Activated naive CD4-positive, alpha-beta T cell treated with Interleukin-2 at 50 U/mL for 16 hours (primary cell): Measurements from ENCODE around the gene NME7.

Source experiments
- DNase-seq: peaks from one replicate; pipeline ENCODE4 v3.0.0-alpha.2; 2020

Gene NME7

DNA sequence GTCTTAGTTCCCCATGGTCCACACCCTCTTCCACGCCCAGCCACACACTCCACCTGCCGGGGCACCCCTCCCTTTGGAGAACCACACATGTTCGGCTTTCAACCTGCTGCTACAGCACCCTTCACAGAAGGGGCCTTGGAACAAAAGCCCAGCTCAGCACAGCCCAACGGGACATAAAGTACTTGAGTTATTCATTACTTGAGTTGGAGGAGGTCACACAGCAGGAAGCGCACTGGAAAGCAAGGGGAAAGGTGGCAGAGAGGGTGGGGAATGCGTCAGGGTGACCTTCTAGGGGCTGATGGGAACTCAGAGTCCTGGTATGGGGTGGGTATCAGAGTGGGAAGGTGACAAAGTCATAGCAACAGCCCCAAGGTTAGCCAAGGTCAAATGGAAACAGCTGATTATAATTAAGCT is 264.1 kb downstream of the NME7 start:
- DNase-seq = no peak

DNA sequence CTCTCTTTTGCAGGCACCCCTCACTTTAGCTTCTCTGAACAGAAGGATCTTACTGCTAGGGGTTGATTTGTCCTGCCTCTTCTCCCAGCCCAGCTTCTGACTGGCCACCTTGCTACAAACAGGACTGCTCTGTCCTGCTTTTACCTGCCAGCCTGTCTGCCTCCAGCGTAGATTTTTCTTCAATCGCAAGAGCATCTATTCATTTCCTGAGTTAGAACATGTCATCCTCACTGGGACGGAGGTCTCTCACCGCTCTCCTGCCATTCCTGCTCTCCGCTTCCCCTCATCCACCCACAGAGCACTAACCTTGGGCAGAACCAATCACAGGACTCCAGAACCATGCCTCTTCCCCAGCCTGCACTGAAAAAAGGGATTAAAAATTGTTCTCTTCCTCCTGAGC is 264.6 kb downstream of the NME7 start:
- no peak for DNase-seq

DNA sequence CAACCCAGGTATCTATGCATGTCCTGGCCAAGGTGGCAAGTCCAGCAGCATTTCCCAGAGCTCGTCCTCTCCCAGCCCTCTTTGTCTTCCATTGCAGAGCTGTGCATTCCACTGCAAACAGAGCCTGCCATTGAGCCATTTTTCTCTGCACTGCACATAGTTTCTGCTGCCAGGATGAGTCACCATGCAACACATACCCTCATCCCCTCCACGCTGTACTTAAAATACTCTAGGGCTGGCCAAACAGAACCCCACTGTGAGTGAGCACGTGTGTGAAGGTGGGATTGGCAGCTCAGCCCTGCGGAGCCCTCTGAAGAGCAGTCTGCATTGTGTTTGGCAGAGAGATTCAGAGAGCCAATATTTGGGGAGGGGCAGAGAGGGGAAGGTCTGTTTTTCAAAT is 265.0 kb downstream of the NME7 start:
- no peak for DNase-seq

DNA sequence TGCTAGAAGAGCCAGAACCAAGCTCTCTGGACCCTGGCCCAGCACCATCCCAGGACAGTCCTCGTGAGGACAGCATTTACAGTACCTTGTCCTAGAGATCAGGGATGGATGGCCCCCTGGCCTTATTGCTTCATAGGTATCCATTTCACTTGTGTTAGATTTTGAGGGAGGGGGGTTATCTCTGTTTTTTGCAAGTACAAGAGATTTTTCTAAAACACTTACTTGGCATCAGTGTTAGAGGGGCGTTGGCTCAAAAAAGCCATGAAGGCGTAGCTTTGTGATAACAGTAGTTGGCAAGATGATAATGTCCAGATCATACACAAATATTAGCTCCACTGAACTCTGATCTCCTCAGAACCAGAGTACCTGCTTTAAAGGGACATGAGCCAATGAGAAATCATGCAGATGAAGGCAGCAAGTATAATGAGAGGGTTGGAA is 266.9 kb downstream of the NME7 start:
- DNase-seq = no peak

DNA sequence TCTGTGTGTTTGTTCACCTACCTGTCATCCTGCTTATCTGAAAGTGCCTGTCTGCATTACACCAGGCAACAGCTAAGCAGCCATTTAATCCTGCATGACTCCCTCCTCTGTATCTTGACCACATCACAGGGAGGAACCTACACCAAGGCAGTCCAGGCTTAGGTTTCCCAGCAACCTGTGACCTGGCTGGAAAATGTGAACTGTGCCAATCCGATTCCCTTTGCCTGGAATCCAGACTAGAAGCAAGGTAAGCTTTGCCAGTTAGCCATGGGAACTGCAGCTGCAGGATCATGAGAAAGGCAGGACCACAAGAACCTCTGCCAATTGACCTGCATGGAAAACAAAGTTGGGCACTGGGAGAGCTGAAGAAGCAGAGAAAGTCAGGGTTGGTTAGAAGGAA is 267.4 kb downstream of the NME7 start:
- no peak for DNase-seq

DNA sequence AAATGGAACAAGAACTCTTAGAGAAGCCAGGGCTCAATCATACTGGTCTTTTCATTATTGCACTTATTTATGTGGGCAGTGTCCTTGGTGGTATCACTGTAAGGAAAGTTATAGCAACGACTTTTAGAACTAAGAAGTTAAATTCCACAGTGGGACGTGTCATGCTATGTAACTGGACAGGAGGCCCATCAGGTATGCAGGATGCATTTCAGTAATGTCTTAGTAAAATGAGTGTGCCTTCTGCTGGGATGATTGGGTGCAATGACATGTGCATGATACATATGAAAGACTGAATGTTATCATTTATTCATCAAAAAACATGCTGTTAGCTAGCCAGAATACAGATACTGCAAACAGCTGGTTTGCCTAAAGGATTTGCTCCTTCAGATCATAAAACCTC is 268.0 kb downstream of the NME7 start:
- no peak for DNase-seq

DNA sequence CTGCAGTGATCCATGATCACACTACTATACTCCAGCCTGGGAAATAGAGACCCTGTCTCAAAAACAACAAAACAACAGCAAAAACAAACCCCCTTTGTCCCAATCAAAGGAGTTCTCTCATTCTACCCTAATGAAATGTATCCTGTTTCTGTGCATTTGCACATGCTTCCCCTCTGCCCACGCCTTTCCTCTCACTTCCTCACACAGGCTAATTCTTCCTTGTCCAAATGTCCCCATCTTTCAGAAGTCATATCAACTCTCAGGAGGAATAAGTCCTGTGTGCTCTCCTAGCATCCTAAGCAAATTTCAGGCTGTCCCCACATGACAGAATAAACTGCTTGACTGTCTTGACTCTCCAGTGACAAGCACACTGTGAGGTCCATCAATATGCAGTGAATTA is 269.2 kb downstream of the NME7 start:
- no peak for DNase-seq

DNA sequence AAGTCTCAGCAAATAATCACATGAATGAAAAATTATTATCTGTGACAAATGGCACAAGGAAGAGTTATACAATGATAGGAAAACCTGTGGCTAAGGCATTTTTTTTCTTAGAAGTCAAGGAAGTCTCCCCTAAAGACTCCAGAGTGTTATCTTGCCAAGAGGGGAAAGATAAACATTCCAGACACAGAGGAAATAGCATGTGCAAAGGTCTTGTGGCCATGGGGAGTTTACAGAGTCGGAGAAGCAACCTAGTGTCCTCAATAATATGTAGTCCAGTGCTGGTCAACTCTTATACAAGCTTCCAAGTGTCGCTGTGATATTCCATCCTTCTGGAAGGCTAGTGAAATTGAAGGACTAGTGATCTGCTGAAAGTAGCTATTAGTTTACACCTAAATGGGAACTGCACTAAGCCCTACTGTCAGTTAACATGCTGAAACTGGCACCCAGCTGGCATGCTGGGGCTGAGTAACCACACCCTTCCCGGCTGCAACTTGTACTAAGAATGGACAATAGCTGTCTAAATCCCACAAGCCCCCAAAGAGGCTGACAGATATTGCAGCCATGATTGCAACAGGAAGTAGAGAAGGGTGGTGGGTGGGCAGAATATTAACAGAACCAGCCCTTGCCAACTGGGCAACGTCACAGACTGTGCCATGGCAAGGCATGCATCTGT is 272.6 kb downstream of the NME7 start:
- DNase-seq = no peak

DNA sequence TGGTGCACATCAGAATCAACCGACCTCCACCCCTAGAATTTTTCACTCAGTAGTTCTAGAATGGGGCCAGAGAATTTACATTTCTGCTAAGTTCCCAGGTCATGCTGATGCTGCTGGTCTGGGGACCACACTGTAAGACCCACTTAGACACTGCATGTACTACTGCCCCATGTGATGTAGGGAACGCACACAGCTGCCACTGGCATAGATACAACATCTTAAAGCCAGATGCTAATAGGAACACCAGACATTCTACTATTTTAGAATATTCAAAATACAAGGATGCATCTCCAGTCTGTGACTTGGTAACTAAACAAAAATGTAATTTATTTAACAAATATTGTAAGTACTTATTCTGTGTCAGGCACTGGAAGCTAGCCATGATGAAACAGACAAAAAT is 275.2 kb downstream of the NME7 start:
- no peak for DNase-seq

DNA sequence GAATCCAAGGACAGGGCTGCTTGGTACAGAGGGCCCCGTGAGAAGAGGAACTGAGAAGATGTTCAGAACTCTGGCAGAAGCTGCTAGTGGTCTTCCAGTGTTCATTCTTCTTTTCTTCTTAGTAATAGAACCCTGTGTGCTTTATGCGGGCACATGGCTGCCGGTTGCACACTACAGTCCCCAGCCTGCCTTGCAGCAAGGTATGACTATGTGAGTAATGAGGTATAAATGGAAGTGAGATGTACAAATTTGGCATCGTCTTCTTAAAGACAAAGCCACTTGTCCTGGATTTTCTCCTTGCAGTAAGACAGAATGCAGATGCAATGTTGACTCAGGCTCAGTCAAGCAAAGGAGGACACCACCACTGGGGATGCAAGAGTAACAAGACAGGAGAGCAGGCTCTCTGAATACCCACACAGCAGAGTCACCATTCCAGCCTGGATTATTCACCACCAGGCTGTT is 276.1 kb downstream of the NME7 start:
- DNase-seq = no peak

DNA sequence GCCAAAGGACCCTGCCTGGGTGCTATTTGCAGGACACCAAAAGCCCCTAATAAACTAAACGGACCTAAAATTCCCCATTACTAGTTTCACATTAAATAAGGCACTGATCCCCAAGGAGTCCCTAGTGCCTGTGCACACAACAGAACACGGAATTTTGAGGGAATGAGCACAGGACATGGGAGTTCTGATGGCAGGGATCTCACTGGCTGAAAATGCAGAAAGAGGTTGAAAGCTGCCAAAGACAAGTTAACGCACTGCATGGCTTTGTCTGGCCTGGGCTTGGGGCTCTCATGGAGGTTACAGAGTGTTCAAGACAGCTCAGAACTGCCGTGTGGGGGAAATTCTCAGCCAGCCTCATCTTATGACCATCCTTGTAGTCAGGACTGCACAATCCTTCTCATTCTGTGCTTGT is 276.7 kb downstream of the NME7 start:
- no peak for DNase-seq

DNA sequence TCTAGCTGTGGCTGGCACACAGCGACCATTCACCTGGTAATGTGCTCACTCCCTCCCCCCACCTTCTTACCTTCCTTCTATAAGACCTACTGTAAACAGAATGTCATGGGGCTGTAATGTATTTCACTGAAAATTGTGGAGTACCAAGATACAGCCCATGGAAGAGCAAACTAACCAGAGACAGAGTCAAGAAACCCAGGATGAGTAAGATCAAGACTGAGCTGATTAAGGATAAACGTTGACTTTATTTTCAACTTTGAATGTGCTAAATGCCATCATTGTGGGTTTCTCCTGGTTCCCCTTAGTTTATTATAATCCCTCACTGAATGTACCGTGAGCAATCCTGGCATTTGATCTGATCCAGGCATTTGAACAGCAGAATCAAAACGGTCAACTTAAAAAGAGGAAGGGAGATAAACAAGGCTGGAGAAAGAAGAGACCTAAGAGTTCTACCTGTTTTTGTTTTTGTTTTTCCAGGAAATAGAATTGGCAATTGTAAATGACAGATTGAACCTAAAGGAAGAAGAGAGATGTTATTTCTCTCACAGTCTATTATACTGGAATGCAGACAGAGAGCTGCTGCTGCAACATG is 277.2 kb downstream of the NME7 start:
- DNase-seq = no peak

DNA sequence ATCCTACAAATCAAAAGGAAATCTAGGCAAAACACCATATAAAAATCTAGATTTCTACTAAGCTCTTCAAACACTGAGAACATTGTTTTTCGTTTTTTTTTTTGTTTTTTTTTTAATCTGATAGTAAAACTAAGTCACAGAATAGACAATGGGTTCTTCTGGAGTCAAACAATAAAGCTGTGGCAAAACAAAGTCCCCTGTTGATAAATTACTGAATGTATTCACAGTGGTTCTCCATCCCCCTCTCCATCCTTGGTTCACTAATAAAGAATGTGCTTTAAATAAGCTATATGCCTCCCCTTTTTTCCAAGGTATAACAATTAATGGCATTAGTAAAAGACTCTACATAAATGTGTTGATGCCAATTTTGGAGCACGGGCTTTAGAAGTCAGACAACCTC is 277.8 kb downstream of the NME7 start:
- DNase-seq = no peak

DNA sequence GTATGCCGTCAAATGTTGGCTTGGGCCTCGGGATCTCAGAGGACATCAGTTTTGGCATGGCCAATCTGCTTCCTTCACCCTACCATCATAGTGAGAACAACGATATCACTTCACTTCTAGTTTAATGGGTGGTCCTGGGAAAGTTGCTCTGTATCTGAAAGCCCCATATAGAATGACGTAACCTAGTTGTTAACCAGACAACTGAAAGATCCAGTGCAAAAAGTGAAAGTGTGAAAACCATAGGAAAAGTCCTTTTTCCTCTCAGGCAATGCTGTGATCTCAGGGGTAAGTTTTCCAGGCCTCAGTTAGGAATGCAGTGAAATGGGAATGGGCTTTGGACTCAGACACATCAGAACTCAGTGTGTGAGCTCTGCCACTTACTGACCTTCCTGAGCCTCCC is 279.7 kb downstream of the NME7 start:
- DNase-seq = no peak

DNA sequence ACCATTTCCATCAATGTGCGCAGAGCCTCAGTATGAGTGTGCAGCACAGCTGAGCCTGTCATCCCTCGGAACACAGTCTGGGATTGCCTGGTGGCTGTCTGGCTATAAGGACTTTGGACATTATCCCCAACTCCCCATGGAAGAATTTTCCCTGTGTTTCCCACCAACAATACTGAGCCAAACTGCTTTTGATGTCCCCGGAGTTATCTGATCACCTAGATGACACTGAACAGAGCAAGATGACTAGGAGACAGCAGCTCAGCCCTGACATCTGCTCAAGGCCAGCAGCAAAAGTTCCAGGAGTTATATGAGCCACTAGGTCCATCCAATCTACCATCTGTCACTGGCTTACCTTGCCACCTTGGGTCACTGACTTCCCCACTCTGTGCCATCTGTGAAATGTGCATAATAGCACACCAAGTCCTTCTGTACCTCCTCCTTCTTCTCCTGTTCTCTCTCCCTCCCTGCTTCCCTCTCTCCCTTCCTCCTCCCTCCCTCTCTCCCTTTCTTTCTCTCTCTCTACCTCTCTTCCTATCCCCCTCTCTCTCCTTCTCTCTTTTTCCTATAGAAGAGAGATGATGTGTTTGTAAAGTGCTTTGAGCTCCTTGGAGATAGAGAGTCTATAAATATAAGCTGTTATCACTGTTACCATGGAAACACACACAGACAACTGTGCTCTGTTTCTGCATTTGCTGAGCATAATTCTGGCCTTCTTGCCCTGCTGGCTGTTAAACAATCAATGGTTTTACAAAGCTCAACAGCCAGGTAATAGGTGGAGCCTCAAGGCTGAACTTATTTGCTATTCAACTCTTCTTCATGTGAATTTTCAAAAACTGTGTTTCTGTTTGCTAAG is 280.8 kb downstream of the NME7 start:
- no peak for DNase-seq

DNA sequence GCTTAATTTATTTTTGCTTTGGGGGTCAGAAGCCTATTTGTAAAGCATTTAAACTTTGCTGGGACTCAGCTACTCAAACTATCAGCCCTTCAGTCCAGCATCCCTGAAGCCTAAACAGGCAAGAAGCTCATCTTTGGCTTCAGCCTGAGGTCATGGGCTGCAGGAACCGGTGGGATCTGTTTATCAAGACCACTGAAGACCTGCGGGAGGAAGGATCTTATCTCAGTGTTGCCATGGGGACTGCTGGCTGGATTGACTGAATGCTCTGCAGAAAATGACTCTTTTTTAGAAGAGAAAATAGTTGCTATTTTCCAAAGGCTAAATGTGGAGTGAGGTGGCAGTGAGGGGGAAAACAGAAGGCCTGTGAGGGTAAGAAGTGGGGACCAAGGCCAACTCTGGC is 281.7 kb downstream of the NME7 start:
- DNase-seq = no peak
